Measurements from ENCODE around the gene FAM110A. TPM values are rescaled to one million over a fixed set of nuclear protein-coding genes. Genes with fewer than 3 reads are reported as not detected.
"Not testable (repeated sequence)": the region's sequence is repeated elsewhere in the genome, so short reads cannot be mapped to it uniquely, and the experiment has no call there.

FAM110A gene
- total RNA-seq: 19.1 and 19.4 TPM in 2 replicates

GRCh38 chr20:833450-834150 lies at the start of gene FAM110A:
Gene FAM110A (plus strand): TSS chr20:833715. CDS start chr20:844805, 11,090 bp downstream.
- intact Hi-C loops (cut with micrococcal nuclease): loop anchor here (1.0 to 10.0 kb wide), 4 partner anchors 11 to 1271 kb away; partner anchors contain the start of genes PSMF1, RBCK1 and STK35

GRCh38 chr20:787825-788224 lies 45.7 kb upstream of the FAM110A start:
- intact Hi-C loops (cut with micrococcal nuclease): no loop called here

GRCh38 chr20:791056-791455 lies 42.5 kb upstream of the FAM110A start:
- intact Hi-C loops (cut with micrococcal nuclease): no loop called here

GRCh38 chr20:792248-792647 lies 41.3 kb upstream of the FAM110A start:
- intact Hi-C loops (cut with micrococcal nuclease): no loop called here

GRCh38 chr20:796921-797320 lies 36.6 kb upstream of the FAM110A start:
- intact Hi-C loops (cut with micrococcal nuclease): no loop called here

- intact Hi-C loops (cut with micrococcal nuclease): not testable (repeated sequence)
These were observed 34.8 kb upstream of the FAM110A start for GRCh38 chr20:798746-799145.

GRCh38 chr20:800026-800425 lies 33.5 kb upstream of the FAM110A start:
- intact Hi-C loops (cut with micrococcal nuclease): not testable (repeated sequence)

GRCh38 chr20:801678-802077 lies 31.8 kb upstream of the FAM110A start:
- intact Hi-C loops (cut with micrococcal nuclease): no loop called here

- intact Hi-C loops (cut with micrococcal nuclease): no loop called here
These were observed 27.8 kb upstream of the FAM110A start for GRCh38 chr20:805713-806112.

- intact Hi-C loops (cut with micrococcal nuclease): not testable (repeated sequence)
These were observed 21.6 kb upstream of the FAM110A start for GRCh38 chr20:811776-812434.

GRCh38 chr20:812435-812814 lies 21.1 kb upstream of the FAM110A start:
- intact Hi-C loops (cut with micrococcal nuclease): not testable (repeated sequence)

- intact Hi-C loops (cut with micrococcal nuclease): no loop called here
These were observed 20.1 kb upstream of the FAM110A start for GRCh38 chr20:813390-813789.

- intact Hi-C loops (cut with micrococcal nuclease): loop anchor here (5.0 kb wide), 1 partner anchor 157 kb away; no protein-coding TSS in a partner anchor
These were observed 18.3 kb upstream of the FAM110A start for GRCh38 chr20:815226-815625.

GRCh38 chr20:815914-816606 lies 17.5 kb upstream of the FAM110A start:
- intact Hi-C loops (cut with micrococcal nuclease): loop anchor here (1.0 to 5.0 kb wide), 5 partner anchors 71 to 397 kb away; no protein-coding TSS in a partner anchor

- intact Hi-C loops (cut with micrococcal nuclease): loop anchor here (5.0 kb wide), 1 partner anchor 154 kb away; no protein-coding TSS in a partner anchor
These were observed 15.4 kb upstream of the FAM110A start for GRCh38 chr20:818001-818664.

- intact Hi-C loops (cut with micrococcal nuclease): loop anchor here (5.0 kb wide), 1 partner anchor 152 kb away; no protein-coding TSS in a partner anchor
These were observed 13.7 kb upstream of the FAM110A start for GRCh38 chr20:819680-820322.

- intact Hi-C loops (cut with micrococcal nuclease): no loop called here
These were observed 13.1 kb upstream of the FAM110A start for GRCh38 chr20:820323-820953.

- intact Hi-C loops (cut with micrococcal nuclease): no loop called here
These were observed 12.3 kb upstream of the FAM110A start for GRCh38 chr20:821046-821730.

- intact Hi-C loops (cut with micrococcal nuclease): no loop called here
These were observed 11.8 kb upstream of the FAM110A start for GRCh38 chr20:821731-822065.
